ENCODE data around the gene TNRC6C. TPM values are rescaled to one million over a fixed set of nuclear protein-coding genes. Genes with fewer than 3 reads are reported as not detected.

The TNRC6C gene
- total RNA-seq, 1 experiment from 2014 or later = 16.4 TPM

DNA sequence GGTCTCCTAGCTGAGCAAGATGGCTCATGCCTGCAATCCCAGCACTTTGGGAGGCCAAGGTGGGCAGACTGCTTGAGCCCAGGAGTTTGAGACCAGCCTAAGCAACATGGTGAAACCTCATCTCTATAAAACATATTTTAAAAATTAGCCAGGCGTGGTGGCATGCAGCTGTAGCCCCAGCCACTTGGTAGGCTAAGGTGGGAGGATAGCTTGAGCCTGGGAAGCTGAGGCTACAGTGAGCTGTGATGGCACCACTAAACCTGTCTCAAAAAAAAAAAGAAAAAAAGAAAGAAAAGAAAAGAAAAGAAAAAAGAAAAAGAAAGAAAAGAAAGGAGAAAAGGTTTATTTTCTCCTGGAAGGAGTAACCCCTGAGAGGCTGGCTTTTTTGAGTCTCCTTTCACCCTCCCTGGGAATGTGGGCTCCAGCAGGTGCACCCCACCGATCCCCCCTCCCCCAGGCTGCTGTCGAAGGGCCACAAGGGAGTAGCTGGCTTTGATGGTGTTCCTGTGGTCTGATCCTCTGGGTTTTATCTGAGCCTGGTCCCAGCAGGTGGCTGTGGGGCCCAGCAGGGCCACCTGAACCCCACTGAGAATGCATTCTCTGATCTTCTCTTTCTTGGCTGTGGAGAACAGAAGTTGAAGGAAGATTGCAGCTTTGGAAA, 29.9 kb upstream of the TNRC6C start:
- Mint-ChIP-seq H3K36me3 (ENCODE audit: insufficient read depth, unreplicated experiment) (no peaks in the 10 kb centered on the region), H3K27ac (ENCODE audit: low read depth, unreplicated experiment) (no peak overlapping the region), H3K4me3 (ENCODE audit: unreplicated experiment) (no peak overlapping the region), H3K9me3 (ENCODE audit: unreplicated experiment) (no peaks in the 10 kb centered on the region), H3K4me1 (ENCODE audit: insufficient read depth, unreplicated experiment) (no peaks in the 10 kb centered on the region), H3K27me3 (ENCODE audit: insufficient read depth, unreplicated experiment) (peaks cover 92% of the 10 kb centered on the region)
- ChIA-PET CTCF (no interaction called here), POLR2A (no interaction called here)
- TF ChIP-seq CTCF (IDR thresholded peaks at IDR 0.05; ENCODE audit: unreplicated experiment) = no peak
- BruUV-seq (replicated peaks) = no TSS peak
- intact Hi-C loops (cut with micrococcal nuclease) = no loop called here
- no peak for DNase-seq (ENCODE audit: unreplicated experiment)

GRCh38 chr17:77929180-77929564, 29.3 kb upstream of the TNRC6C start:
- POLR2A ChIA-PET = no interaction called here
- Mint-ChIP-seq H3K27ac (ENCODE audit: low read depth, unreplicated experiment) (no peak overlapping the region), H3K4me3 (ENCODE audit: unreplicated experiment) (no peak overlapping the region), H3K27me3 (ENCODE audit: insufficient read depth, unreplicated experiment) (peaks cover 92% of the 10 kb centered on the region), H3K36me3 (ENCODE audit: insufficient read depth, unreplicated experiment) (no peaks in the 10 kb centered on the region), H3K9me3 (ENCODE audit: unreplicated experiment) (no peaks in the 10 kb centered on the region), H3K4me1 (ENCODE audit: insufficient read depth, unreplicated experiment) (no peaks in the 10 kb centered on the region)
- CTCF ChIA-PET = no interaction called here
- no peak for DNase-seq (ENCODE audit: unreplicated experiment)
- no TSS peak for BruUV-seq (replicated peaks)
- intact Hi-C loops (cut with micrococcal nuclease) = no loop called here
- no peak for TF ChIP-seq CTCF (IDR thresholded peaks at IDR 0.05; ENCODE audit: unreplicated experiment)

- Mint-ChIP-seq H3K9me3 (ENCODE audit: unreplicated experiment) (no peaks in the 10 kb centered on the region), H3K27me3 (ENCODE audit: insufficient read depth, unreplicated experiment) (peaks cover 92% of the 10 kb centered on the region), H3K4me1 (ENCODE audit: insufficient read depth, unreplicated experiment) (no peaks in the 10 kb centered on the region), H3K36me3 (ENCODE audit: insufficient read depth, unreplicated experiment) (no peaks in the 10 kb centered on the region), H3K27ac (ENCODE audit: low read depth, unreplicated experiment) (no peak overlapping the region), H3K4me3 (ENCODE audit: unreplicated experiment) (no peak overlapping the region)
- CTCF ChIA-PET = no interaction called here
- BruUV-seq (replicated peaks) = no TSS peak
- POLR2A ChIA-PET = no interaction called here
- no peak for TF ChIP-seq CTCF (IDR thresholded peaks at IDR 0.05; ENCODE audit: unreplicated experiment)
- DNase-seq (ENCODE audit: unreplicated experiment) = no peak
- intact Hi-C loops (cut with micrococcal nuclease) = no loop called here
Measured at GRCh38 chr17:77929871-77930436, 28.5 kb upstream of the TNRC6C start.

- TF ChIP-seq CTCF (IDR thresholded peaks at IDR 0.05; ENCODE audit: unreplicated experiment) = no peak
- POLR2A ChIA-PET = no interaction called here
- no TSS peak for BruUV-seq (replicated peaks)
- peaks cover 92% of the 10 kb centered on the region for H3K27me3 Mint-ChIP-seq (ENCODE audit: insufficient read depth, unreplicated experiment)
- intact Hi-C loops (cut with micrococcal nuclease) = no loop called here
- DNase-seq (ENCODE audit: unreplicated experiment) = no peak
- H3K4me3 Mint-ChIP-seq (ENCODE audit: unreplicated experiment) = no peak overlapping the region
- H3K27ac Mint-ChIP-seq (ENCODE audit: low read depth, unreplicated experiment) = no peak overlapping the region
- no peaks in the 10 kb centered on the region for H3K36me3 Mint-ChIP-seq (ENCODE audit: insufficient read depth, unreplicated experiment)
- no peaks in the 10 kb centered on the region for H3K9me3 Mint-ChIP-seq (ENCODE audit: unreplicated experiment)
- no peaks in the 10 kb centered on the region for H3K4me1 Mint-ChIP-seq (ENCODE audit: insufficient read depth, unreplicated experiment)
- CTCF ChIA-PET = interaction anchor here (0.7 kb wide), 1 partner anchor 1072 kb away, joined by 3 read pairs; no protein-coding TSS in a partner anchor
Measured at GRCh38 chr17:77930780-77931768, 27.4 kb upstream of the TNRC6C start.
